NCI-H146 treated with DMSO at 0.1 percent for 48 hours (cell line): ENCODE measurements around the gene DIP2A.
"Not testable (repeated sequence)": the region's sequence is repeated elsewhere in the genome, so short reads cannot be mapped to it uniquely, and the experiment has no call there.

Experiments
- DNase-seq: peaks from one replicate; lab custom pipeline; 2025; ENCODE audit not compliant: unreplicated experiment; lab: John Stamatoyannopoulos, UW

The DIP2A gene

DNA sequence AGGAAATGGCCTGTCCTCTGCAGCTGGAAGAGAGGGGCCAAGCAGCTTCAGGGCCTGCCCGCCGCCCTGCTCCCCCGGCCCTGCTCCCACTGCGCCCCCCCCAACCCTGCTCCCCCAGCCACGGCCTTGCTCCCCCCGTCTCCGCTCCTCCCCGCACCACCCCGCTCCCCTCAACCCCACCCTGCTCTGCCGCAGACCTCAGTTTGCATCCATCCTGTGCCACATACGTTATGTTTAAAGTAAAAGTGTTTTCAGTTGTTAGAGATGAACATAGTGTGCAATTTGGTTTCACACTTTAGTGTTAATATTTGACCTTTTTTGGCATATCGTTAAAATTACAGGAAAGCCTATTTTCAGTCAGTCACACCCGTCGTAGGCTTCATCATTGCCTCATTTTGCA, 34.1 kb upstream of the DIP2A start:
- no peak for DNase-seq

- no peak for DNase-seq
Observed at GRCh38 chr21:46425041-46425440, 33.6 kb upstream of the DIP2A start.

DNA sequence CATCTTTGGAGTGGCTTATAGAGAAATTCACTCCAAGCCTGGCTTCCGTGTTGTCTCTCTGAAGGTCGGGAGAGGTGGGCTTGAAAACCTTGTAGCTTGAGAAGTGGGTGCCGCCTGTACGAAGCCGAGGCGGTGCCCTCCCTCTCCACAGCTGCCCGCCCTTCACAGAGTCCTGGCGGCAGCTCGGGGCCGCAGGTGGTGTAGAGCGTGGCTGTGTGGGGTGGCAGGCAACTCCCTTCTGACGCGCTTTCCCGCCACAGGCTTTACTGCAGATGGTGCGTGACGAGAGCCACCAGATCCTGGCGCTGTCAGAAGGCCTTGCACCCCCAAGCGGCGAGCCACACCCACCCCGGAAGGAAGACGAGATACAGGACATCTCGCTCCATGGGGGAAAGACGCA, 33.1 kb upstream of the DIP2A start:
- DNase-seq, result no peak

DNA sequence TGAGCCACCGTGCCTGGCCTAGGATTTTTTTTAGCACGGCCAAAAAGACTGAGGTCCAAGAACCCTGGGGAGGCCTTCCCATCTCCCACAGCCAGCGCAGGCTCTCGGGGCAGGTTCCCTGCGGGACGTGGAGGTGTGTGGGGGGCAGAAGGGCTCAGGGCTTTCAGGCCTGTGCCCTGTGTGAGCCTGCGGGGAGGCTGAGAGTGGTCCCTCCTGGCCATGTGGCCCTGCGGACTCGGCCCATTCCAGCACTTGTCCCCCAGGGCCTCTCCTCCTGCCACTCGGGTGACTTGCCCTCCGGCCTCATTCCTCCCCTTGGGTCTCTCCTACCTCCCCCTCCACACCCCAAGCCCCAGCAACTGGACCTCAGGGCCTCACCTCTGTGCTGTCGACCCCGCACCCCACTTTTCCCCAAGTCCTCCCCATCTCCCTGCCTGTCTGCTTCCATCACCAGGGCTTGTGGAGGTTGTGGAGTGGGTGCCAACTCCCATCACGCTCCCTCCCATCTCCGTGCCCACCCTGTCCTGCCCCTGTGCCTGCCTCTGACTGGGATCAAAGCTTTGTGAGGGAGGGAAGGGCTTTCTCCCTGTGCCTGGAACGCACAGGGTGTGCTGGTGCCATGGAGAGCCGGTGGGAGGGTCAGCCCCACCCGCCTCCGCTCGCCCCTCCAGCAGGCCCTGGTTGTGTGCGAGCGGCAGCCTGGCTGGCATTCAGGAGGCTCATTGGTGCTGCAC, 32.2 kb upstream of the DIP2A start:
- DNase-seq, result no peak

GRCh38 chr21:46427516-46427915, 31.2 kb upstream of the DIP2A start:
- no peak for DNase-seq

- DNase-seq, result no peak
Observed at GRCh38 chr21:46428286-46428685, 30.4 kb upstream of the DIP2A start.

DNA sequence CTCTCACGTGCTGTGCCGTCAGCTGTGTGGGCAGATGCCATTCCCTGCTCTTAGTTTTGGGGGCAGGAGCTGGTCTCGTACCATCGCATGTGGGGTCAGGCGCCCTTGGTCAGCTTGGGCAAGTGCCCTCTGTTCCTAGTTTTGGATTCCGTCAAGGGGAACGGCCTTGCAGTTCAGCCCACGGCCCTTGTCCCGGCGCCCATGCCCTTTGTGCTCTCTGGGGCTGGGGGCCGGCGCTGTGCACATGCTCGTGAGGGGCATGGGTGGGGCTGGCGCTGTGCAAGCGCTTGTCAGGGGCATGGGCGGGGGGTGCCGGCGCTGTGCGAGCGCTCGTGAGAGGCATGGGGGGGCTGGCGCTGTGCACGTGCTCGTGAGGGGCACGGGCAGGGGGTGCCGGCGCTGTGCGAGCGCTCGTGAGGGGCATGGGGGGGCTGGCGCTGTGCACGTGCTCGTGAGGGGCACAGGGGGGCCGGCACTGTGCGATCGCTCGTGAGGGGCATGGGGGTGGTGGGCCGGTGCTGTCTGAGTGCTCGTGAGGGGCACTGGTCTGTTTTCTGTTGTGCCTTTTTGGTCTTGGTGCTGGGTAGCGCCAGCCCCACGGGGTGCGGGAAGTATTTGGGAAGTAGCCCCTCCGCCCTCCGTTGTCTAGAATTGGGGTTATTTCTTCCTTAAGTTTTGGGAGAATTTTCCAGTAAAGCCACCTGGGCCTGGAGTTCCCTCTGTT, 29.5 kb upstream of the DIP2A start:
- DNase-seq, result no peak

DNA sequence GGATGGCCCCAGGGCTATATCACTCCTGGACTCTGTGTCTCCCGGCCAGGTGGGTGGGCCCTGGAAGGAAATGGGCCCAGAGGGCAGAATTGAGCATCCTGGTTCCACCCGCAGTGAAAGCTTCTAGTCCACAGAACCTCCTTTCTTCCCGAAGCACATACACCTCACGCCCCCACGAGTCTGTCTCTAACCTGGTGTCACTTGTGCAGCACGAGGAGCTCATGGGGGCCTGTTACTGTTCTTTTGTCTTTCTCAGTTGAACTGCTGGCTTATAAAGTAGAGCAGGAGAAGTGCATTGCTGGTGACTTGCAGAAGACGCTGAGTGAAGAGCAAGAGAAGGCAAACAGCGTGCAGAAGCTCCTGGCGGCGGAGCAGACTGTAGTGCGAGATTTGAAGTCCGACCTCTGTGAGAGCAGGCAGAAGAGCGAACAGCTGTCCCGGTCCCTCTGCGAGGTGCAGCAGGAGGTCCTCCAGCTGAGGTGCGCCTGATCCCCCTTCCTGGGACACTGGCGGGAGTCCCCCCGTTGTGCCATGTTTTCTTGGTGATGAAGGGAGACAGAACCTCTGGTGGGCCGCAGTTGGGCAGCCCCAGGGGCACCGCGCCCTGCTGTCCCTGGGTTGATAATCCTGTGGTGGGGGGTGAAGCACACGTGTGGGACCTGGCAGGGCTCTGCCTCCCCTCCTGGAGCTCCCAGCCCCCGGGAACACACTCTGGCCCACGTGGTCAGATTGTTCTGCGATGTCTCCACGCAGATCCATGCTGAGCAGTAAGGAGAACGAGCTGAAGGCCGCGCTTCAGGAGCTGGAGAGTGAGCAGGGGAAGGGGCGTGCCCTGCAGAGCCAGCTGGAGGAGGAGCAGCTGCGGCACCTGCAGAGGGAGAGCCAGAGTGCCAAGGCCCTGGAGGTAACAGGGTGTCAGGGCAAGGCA, 28.7 kb upstream of the DIP2A start:
- no peak for DNase-seq

DNA sequence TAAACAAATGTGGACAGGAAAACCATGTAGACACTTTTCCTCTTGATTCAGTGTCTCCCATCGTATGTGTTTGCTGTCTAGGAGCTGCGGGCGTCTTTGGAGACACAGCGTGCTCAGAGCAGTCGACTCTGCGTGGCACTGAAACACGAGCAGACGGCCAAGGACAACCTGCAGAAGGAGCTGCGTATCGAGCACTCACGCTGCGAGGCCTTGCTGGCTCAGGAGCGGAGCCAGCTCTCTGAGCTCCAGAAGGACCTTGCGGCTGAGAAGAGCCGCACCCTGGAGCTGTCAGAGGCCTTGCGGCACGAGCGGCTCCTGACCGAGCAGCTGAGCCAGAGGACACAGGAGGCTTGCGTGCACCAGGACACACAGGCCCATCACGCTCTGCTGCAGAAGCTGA, 27.2 kb upstream of the DIP2A start:
- DNase-seq, result no peak

DNA sequence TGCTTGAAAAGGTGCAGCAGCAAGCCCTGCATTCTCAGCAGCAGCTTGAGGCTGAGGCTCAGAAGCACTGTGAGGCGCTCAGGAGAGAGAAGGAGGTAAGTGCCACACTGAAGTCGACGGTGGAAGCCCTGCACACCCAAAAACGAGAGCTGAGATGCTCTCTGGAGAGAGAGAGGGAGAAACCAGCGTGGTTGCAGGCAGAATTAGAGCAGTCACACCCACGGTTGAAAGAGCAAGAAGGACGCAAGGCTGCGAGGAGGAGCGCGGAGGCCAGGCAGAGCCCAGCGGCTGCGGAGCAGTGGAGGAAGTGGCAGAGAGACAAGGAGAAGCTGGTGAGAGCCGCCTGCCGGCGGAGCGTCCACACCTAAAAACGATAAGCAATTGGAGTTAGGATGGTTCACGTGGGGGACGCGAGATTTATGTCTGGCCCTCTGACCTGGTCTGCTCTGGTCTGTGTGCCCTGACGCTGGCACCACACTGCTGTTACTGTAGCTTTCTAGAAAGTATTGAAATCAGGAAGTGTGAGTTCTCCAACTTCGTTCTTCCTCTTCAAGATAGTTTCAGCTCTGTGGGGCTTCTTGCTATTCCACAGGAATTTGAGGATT, 26.7 kb upstream of the DIP2A start:
- no peak for DNase-seq

GRCh38 chr21:46433116-46433515, 25.6 kb upstream of the DIP2A start:
- not testable (repeated sequence) for DNase-seq

DNA sequence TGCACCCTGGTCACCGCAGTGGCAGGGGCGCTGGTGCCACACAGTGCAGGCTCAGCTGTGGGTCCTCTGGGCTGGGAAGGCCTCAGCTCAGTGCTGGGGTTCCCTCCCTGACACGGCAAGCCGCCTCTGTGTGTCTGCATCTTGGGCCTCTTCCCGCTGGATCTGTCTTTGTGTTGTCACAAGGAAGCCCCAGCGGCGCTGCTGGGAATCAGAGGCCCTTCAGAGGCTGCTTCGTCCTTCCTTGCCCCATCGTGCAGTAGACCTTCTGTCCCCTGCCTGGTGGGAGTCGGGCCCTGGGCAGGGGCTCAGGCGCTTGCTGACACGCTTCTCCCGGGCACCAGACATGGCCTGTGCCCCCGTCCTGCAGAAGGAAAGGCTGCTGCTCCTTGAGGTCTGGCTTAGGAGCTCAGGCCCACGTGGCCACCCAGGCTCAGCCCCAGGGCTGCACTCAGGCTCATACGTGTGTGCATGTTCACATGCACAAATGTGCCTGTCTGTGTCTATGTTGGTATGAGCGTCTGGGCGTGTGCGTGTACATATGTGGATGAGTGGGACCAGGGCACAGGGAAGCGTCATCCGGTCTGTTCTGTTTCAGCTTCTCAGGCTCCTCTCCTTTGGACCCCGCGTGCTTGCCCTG, 24.3 kb upstream of the DIP2A start:
- DNase-seq, result no peak

DNA sequence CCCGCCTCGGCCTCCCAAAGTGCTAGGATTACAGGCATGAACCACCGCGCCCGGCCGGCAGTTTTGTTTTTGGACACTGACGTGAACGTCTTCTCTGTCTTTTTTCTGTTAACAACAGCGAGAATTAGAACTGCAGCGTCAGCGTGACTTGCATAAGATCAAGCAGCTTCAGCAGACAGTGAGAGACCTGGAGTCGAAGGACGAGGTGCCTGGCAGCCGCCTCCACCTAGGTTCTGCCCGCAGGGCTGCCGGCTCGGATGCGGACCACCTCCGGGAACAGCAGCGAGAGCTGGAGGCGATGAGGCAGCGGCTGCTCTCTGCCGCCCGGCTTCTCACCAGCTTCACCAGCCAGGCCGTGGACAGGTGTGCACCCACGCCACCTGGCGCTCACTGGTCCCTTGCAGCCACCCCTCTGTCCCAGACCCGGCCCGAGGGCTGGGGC, 22.9 kb upstream of the DIP2A start:
- no peak for DNase-seq

DNA sequence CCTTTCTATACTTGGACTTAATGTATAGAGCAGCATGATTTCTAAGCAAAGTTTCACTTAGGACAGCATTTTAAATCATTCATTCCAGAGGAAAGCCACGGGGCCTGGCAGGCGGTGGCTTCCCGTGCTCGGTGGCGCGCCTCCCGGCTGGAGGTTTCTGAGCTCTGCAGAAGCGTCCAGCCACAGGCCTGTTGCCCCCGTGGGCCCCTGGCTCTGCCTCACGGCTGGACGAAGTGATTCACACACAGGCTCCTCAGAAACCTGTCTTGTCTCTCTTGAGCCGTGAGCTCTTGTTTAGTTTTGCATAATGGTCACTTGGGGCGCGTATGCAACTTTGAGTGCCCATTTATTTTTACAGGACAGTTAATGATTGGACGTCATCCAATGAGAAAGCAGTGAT, 22.1 kb upstream of the DIP2A start:
- no peak for DNase-seq

GRCh38 chr21:46437096-46437498, 21.6 kb upstream of the DIP2A start:
- DNase-seq, result no peak

DNA sequence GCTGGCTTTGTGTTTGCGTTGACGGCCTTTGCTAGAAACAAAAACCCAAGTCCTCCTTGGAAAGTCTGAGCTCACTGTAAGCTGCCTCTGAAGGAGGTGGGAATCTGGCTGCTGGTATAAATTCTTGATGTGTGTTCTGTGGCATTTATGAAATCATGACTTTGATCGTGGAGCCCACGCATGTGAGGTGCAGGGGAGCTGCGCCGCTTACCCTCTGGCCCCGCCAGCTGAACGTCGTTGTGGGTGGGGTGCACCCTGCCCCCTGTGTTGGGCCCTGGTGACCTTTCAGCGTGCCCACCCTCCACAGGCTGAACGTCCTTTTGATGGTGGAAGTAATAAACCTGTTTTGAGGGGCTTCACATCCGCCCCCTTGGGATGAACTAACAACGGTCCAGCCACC, 21.2 kb upstream of the DIP2A start:
- no peak for DNase-seq

- DNase-seq, result no peak
Observed at GRCh38 chr21:46438241-46438640, 20.4 kb upstream of the DIP2A start.

DNA sequence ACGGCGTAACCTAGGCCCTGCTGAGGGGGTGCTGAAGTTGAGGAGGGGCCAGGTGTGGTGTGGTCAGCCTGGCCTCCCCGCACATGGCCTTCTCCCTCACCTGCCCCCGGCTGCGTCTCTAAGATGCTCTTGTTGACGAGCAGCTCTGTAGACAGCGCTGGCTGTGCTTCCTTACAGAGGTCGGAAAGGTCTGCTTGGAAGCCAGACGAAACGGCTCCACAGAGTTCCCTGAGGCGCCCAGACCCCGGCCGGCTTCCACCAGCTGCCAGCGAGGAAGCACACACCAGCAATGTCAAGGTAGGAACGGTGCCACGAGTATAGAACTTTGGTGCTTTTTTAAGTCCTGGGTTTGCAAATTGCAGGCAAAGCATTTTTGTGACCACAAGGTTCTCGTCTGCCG, 18.8 kb upstream of the DIP2A start:
- DNase-seq, result no peak

- DNase-seq, result no peak
Observed at GRCh38 chr21:46441331-46441730, 17.4 kb upstream of the DIP2A start.

- DNase-seq, result no peak
Observed at GRCh38 chr21:46441961-46442498, 16.7 kb upstream of the DIP2A start.
